GM18502 (cell line): Measurements from ENCODE around the gene PHF20.
"Not testable (repeated sequence)": the region's sequence is repeated elsewhere in the genome, so short reads cannot be mapped to it uniquely, and the experiment has no call there.

ENCODE experiments used
- ATAC-seq: cut with Tn5 transposase; IDR thresholded peaks from one replicate; pipeline ENCODE4 v1.9.1; 2021; ENCODE audit warnings: mild to moderate bottlenecking; ENCODE audit not compliant: unreplicated experiment, poor library complexity

Gene PHF20

GRCh38 chr20:35908007-35908406 lies 136.2 kb downstream of the PHF20 start:
- no peak for ATAC-seq

GRCh38 chr20:35909176-35909575 lies 137.4 kb downstream of the PHF20 start:
- ATAC-seq: no peak

- ATAC-seq: no peak
Measured at GRCh38 chr20:35909796-35910195, 138.0 kb downstream of the PHF20 start.

- no peak for ATAC-seq
Measured at GRCh38 chr20:35910254-35910653, 138.4 kb downstream of the PHF20 start.

GRCh38 chr20:35912881-35913280 lies 141.1 kb downstream of the PHF20 start:
- ATAC-seq: no peak

- ATAC-seq: no peak
Measured at GRCh38 chr20:35917077-35917476, 145.3 kb downstream of the PHF20 start.

GRCh38 chr20:35918021-35918420 lies 146.2 kb downstream of the PHF20 start:
- no peak for ATAC-seq

GRCh38 chr20:35920523-35920922 lies 148.7 kb downstream of the PHF20 start:
- no peak for ATAC-seq

GRCh38 chr20:35929301-35929700 lies 157.5 kb downstream of the PHF20 start:
- no peak for ATAC-seq

- ATAC-seq: no peak
Measured at GRCh38 chr20:35934050-35934449, 162.2 kb downstream of the PHF20 start.

GRCh38 chr20:35939264-35939663 lies 167.4 kb downstream of the PHF20 start:
- no peak for ATAC-seq

- ATAC-seq: no peak
Measured at GRCh38 chr20:35941620-35942019, 169.8 kb downstream of the PHF20 start.

GRCh38 chr20:35942243-35942642 lies 170.4 kb downstream of the PHF20 start:
- ATAC-seq: no peak

GRCh38 chr20:35947489-35947888 lies 175.7 kb downstream of the PHF20 start:
- ATAC-seq: no peak

- ATAC-seq: no peak
Measured at GRCh38 chr20:35947907-35948306, 176.1 kb downstream of the PHF20 start.

GRCh38 chr20:35950093-35950492 lies 178.3 kb downstream of the PHF20 start:
- ATAC-seq: no peak

GRCh38 chr20:35952080-35952479 lies 180.3 kb downstream of the PHF20 start:
- not testable (repeated sequence) for ATAC-seq

- ATAC-seq: no peak
Measured at GRCh38 chr20:35952480-35953386, 180.9 kb downstream of the PHF20 start.

GRCh38 chr20:35953387-35954199 lies 181.8 kb downstream of the PHF20 start:
- ATAC-seq: peak; percentile 27

- ATAC-seq: peak; percentile 90
Measured at GRCh38 chr20:35954200-35954906, 182.5 kb downstream of the PHF20 start, which contains the start of gene SCAND1. SCAND1 (minus strand) TSS chr20:35954502; CDS start chr20:35954284, 218 bp downstream.

GRCh38 chr20:35954907-35955251 lies 183.1 kb downstream of the PHF20 start:
- no peak for ATAC-seq
